ENCODE data around the gene CIT.

CIT gene

DNA sequence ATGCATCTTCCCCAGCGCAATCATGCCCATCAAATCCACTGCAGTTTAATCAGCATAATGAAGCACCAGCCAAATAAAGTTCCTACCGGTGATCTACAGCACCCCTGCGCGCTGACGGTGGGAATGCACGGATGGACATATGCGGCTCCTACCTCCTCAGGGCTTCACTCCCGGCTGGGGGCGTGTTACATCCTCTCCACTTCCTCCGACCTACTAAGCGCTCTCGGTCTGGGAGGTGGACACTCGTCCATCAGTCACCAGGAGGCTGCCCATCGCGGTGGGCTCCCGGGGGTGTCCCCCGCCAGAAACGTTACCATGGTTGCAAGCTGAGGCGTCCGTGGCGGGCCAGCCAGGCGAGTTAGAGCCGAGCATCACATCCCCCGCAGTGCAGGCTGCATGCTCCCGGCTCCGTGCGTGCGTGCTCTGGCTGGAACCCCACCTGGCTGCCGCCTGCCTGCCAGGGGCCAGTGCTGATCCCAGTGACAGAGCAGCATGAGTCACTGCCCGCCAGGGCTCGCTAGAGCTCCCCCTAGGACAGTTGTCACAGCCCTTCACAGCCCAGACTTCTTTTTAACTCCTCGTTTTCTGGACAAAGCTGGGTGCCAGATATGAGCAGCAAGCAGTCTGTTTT lies 73.0 kb downstream of the CIT start:
- Histone ChIP-seq H3K9ac (ENCODE audit: insufficient read length, low read depth) (no peak overlapping the region), H3K4me1 (ENCODE audit: insufficient read depth, insufficient read length) (peaks cover 4% of the 10 kb centered on the region), H3K36me3 (ENCODE audit: insufficient read depth, insufficient read length, low read length) (peaks cover 12% of the 10 kb centered on the region), H3K27me3 (ENCODE audit: insufficient read depth, insufficient read length) (no peaks in the 10 kb centered on the region), H3K4me3 (ENCODE audit: insufficient read length, low read depth) (peak overlapping the region; percentile 3), H3K9me3 (ENCODE audit: insufficient read depth, low read length) (peaks cover 20% of the 10 kb centered on the region)
- DNase-seq (ENCODE audit: low read depth, low spot score) = peak; percentile 74
- TF ChIP-seq SUZ12 (IDR thresholded peaks at IDR 0.05; ENCODE audit: extremely low read depth, insufficient read depth, insufficient read length) = no peak
- TF ChIP-seq YY1 (IDR thresholded peaks at IDR 0.05; ENCODE audit: insufficient read depth, insufficient read length) = no peak
- TF ChIP-seq ZNF274 (IDR thresholded peaks at IDR 0.05; ENCODE audit: low read depth, low read length) = no peak

DNA sequence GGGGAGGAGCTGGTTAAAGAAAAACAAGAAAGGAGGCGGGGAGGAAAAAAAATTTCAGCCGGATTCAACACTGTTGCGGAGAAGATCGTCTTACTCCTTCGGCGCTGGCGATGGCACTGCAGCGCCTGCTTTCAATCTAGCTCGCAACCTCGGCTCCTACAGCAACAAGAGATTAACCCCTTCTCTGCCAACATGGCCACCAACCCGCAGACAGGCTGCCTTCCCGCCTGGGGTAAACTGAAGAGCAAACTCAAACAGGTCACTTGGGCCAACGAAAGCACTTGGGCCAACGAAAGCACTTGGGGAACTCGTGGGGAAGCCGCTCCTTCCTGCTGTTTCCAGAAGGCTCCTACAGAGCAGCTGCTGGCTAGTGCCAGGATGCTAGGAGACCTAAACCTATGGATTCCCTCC lies 73.7 kb downstream of the CIT start:
- Histone ChIP-seq H3K9me3 (ENCODE audit: insufficient read depth, low read length) (peaks cover 18% of the 10 kb centered on the region), H3K36me3 (ENCODE audit: insufficient read depth, insufficient read length, low read length) (peaks cover 19% of the 10 kb centered on the region), H3K27me3 (ENCODE audit: insufficient read depth, insufficient read length) (no peaks in the 10 kb centered on the region), H3K4me1 (ENCODE audit: insufficient read depth, insufficient read length) (peaks cover 4% of the 10 kb centered on the region), H3K9ac (ENCODE audit: insufficient read length, low read depth) (peak overlapping the region; percentile 47), H3K4me3 (ENCODE audit: insufficient read length, low read depth) (no peak overlapping the region)
- DNase-seq (ENCODE audit: low read depth, low spot score) = peak; percentile 28
- TF ChIP-seq YY1 (IDR thresholded peaks at IDR 0.05; ENCODE audit: insufficient read depth, insufficient read length) = peak; percentile 89
- no peak for TF ChIP-seq SUZ12 (IDR thresholded peaks at IDR 0.05; ENCODE audit: extremely low read depth, insufficient read depth, insufficient read length)
- TF ChIP-seq ZNF274 (IDR thresholded peaks at IDR 0.05; ENCODE audit: low read depth, low read length) = no peak

DNA sequence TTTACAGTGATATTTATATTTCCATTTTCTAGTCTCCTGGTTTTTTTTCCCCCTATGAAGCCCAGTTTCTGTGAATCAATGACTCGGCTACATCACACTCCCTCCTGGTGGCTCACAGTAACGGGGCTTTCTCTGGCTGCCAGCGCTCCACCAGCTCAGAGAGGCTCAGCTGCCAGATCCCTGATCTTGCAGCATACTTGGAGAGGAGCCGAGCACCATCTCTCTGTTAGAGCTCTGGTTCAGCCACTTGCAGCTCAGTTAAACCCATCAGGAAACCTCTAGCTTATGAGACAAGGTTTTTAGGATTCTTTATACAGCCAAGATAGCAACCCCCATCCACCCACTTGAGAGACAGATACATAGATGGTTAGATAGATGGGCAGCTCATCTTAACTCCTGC lies 74.6 kb downstream of the CIT start:
- TF ChIP-seq ZNF274 (IDR thresholded peaks at IDR 0.05; ENCODE audit: low read depth, low read length) (no peak), YY1 (IDR thresholded peaks at IDR 0.05; ENCODE audit: insufficient read depth, insufficient read length) (no peak), SUZ12 (IDR thresholded peaks at IDR 0.05; ENCODE audit: extremely low read depth, insufficient read depth, insufficient read length) (no peak)
- Histone ChIP-seq H3K36me3 (ENCODE audit: insufficient read depth, insufficient read length, low read length) (peaks cover 24% of the 10 kb centered on the region), H3K4me3 (ENCODE audit: insufficient read length, low read depth) (no peak overlapping the region), H3K27me3 (ENCODE audit: insufficient read depth, insufficient read length) (no peaks in the 10 kb centered on the region), H3K9ac (ENCODE audit: insufficient read length, low read depth) (no peak overlapping the region), H3K9me3 (ENCODE audit: insufficient read depth, low read length) (peaks cover 9% of the 10 kb centered on the region), H3K4me1 (ENCODE audit: insufficient read depth, insufficient read length) (peaks cover 4% of the 10 kb centered on the region)
- no peak for DNase-seq (ENCODE audit: low read depth, low spot score)

DNA sequence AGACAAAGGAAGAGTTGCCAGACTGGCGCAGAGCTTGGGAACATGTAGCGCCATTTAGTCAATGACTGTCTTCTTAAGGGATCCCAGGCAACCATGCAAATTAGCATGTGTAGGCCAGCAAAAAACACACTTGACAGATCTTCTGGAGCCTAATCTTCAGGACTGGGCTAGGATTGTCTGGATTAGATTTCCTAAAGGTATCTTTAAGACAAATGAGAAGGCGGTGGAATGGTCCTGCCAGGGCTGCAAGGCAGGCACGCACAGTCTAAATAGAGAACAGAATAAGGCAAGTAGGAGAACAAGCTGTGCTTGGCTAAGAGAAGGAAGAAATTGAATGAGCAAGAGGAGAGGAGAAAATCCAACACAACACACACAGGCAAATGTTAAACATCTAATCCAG lies 80.0 kb downstream of the CIT start:
- TF ChIP-seq ZNF274 (IDR thresholded peaks at IDR 0.05; ENCODE audit: low read depth, low read length) (no peak), YY1 (IDR thresholded peaks at IDR 0.05; ENCODE audit: insufficient read depth, insufficient read length) (no peak), SUZ12 (IDR thresholded peaks at IDR 0.05; ENCODE audit: extremely low read depth, insufficient read depth, insufficient read length) (no peak)

DNA sequence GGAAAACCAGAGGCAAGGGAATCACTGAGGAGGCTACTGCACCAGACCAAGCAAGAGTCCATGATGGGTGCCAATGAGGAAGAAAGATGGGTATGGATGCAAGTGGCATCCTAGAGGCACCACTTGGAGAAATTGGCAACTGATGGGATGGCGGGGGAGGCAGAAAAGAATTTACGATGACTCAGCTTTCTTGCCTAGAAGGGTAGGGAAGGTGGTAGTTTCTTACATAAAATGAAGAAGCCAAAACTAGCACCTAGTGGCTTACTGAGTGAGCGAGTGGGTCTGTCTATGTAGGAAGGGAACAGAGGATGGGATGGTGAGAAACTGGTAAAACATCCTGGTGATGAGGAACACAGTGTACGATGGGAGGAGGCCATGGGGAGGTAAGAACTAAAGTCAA lies 80.8 kb downstream of the CIT start:
- DNase-seq (ENCODE audit: low read depth, low spot score) = no peak
- Histone ChIP-seq H3K4me1 (ENCODE audit: insufficient read depth, insufficient read length) (no peaks in the 10 kb centered on the region), H3K27me3 (ENCODE audit: insufficient read depth, insufficient read length) (no peaks in the 10 kb centered on the region), H3K36me3 (ENCODE audit: insufficient read depth, insufficient read length, low read length) (peaks cover 43% of the 10 kb centered on the region), H3K9ac (ENCODE audit: insufficient read length, low read depth) (no peak overlapping the region), H3K9me3 (ENCODE audit: insufficient read depth, low read length) (no peaks in the 10 kb centered on the region), H3K4me3 (ENCODE audit: insufficient read length, low read depth) (no peak overlapping the region)
- TF ChIP-seq YY1 (IDR thresholded peaks at IDR 0.05; ENCODE audit: insufficient read depth, insufficient read length) (no peak), SUZ12 (IDR thresholded peaks at IDR 0.05; ENCODE audit: extremely low read depth, insufficient read depth, insufficient read length) (no peak), ZNF274 (IDR thresholded peaks at IDR 0.05; ENCODE audit: low read depth, low read length) (no peak)

More for the DNA sequence above, 80.0 kb downstream of the CIT start:
- no peaks in the 10 kb centered on the region for H3K4me1 ChIP-seq (ENCODE audit: insufficient read depth, insufficient read length)
- no peak overlapping the region for H3K4me3 ChIP-seq (ENCODE audit: insufficient read length, low read depth)
- no peak overlapping the region for H3K9ac ChIP-seq (ENCODE audit: insufficient read length, low read depth)
- H3K36me3 ChIP-seq (ENCODE audit: insufficient read depth, insufficient read length, low read length) = peaks cover 46% of the 10 kb centered on the region
- H3K9me3 ChIP-seq (ENCODE audit: insufficient read depth, low read length) = no peaks in the 10 kb centered on the region
- H3K27me3 ChIP-seq (ENCODE audit: insufficient read depth, insufficient read length) = no peaks in the 10 kb centered on the region
- no peak for DNase-seq (ENCODE audit: low read depth, low spot score)

DNA sequence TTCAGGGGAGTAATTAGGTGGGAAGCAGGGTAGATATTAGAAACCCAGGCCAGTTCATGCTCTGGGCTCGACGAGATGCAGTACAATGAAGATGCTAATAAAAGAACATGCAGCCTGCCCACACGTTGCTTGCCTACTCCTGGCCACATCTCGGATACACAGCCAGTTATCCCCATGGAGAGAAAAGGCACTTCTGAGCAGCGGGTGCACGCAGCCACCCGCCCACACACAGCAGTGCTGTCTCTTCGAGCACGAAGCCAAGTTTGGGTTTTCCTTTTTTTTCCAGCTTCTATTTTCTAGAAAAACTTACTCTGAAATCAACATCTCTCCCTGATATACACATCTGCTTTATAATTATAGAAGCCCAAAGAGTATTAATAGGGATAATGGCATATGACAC lies 85.7 kb downstream of the CIT start:
- no peak for DNase-seq (ENCODE audit: low read depth, low spot score)
- H3K4me3 ChIP-seq (ENCODE audit: insufficient read length, low read depth) = no peak overlapping the region

DNA sequence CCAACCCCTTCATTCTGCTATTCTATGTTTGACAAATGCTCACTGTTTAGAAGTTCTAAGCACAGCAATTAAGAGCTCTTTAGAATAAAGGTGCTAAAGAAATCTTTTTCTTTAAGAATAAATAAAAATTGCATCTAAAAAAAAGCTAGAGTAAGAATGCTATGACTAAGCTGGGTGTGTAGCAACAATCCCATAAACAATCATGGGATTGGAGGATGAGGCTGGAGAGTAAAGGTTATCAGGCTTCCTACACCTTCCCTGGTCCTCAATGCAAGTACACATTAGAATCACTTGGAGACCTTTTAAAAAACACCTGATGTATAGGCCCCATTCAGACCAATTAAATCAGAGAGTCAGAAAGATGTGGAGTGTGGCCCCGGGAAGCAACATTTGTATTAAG lies 88.3 kb downstream of the CIT start:
- no peak for TF ChIP-seq YY1 (IDR thresholded peaks at IDR 0.05; ENCODE audit: insufficient read depth, insufficient read length)
- TF ChIP-seq SUZ12 (IDR thresholded peaks at IDR 0.05; ENCODE audit: extremely low read depth, insufficient read depth, insufficient read length) = no peak
- TF ChIP-seq ZNF274 (IDR thresholded peaks at IDR 0.05; ENCODE audit: low read depth, low read length) = no peak
- no peak overlapping the region for H3K4me3 ChIP-seq (ENCODE audit: insufficient read length, low read depth)
- H3K9ac ChIP-seq (ENCODE audit: insufficient read length, low read depth) = no peak overlapping the region
- peaks cover 34% of the 10 kb centered on the region for H3K36me3 ChIP-seq (ENCODE audit: insufficient read depth, insufficient read length, low read length)
- no peak for DNase-seq (ENCODE audit: low read depth, low spot score)
- no peaks in the 10 kb centered on the region for H3K27me3 ChIP-seq (ENCODE audit: insufficient read depth, insufficient read length)
- H3K4me1 ChIP-seq (ENCODE audit: insufficient read depth, insufficient read length) = no peaks in the 10 kb centered on the region
- no peaks in the 10 kb centered on the region for H3K9me3 ChIP-seq (ENCODE audit: insufficient read depth, low read length)

More for the DNA sequence above, 85.7 kb downstream of the CIT start:
- H3K27me3 ChIP-seq (ENCODE audit: insufficient read depth, insufficient read length) = no peaks in the 10 kb centered on the region
- H3K4me1 ChIP-seq (ENCODE audit: insufficient read depth, insufficient read length) = no peaks in the 10 kb centered on the region
- H3K9me3 ChIP-seq (ENCODE audit: insufficient read depth, low read length) = no peaks in the 10 kb centered on the region
- H3K36me3 ChIP-seq (ENCODE audit: insufficient read depth, insufficient read length, low read length) = peaks cover 29% of the 10 kb centered on the region
- no peak overlapping the region for H3K9ac ChIP-seq (ENCODE audit: insufficient read length, low read depth)
- TF ChIP-seq ZNF274 (IDR thresholded peaks at IDR 0.05; ENCODE audit: low read depth, low read length) (no peak), SUZ12 (IDR thresholded peaks at IDR 0.05; ENCODE audit: extremely low read depth, insufficient read depth, insufficient read length) (no peak), YY1 (IDR thresholded peaks at IDR 0.05; ENCODE audit: insufficient read depth, insufficient read length) (no peak)
